H9 (cell line): ENCODE data around the gene ENPP7. TPM values are rescaled to one million over a fixed set of nuclear protein-coding genes. Genes with fewer than 3 reads are reported as not detected.

ENCODE experiments used
- DNase-seq: peaks from one replicate; pipeline ENCODE4 v3.0.0-alpha.2; 2017
- H2AFZ ChIP-seq: one replicate; pipeline ENCODE4 v1.6.1; 2013; ENCODE audit warnings: mild to moderate bottlenecking, low read length, control low read depth, moderate library complexity
- H2AK5ac ChIP-seq: 2 replicates; pipeline ENCODE4 v1.6.1; 2013; ENCODE audit warnings: low read length, control low read depth, mixed read lengths; ENCODE audit not compliant: insufficient read length
- H2BK120ac ChIP-seq: one replicate; pipeline ENCODE4 v1.6.1; 2013; ENCODE audit warnings: low read depth, mild to moderate bottlenecking, low read length, control low read depth, inconsistent platforms; ENCODE audit not compliant: poor library complexity, severe bottlenecking
- H2BK12ac ChIP-seq: 2 replicates; pipeline ENCODE4 v1.6.1; 2013; ENCODE audit warnings: low read length, control low read depth, mixed read lengths, low read depth; ENCODE audit not compliant: insufficient read length
- H2BK15ac ChIP-seq: 2 replicates; pipeline ENCODE4 v1.6.1; 2013; ENCODE audit warnings: low read depth, low read length, control low read depth
- H2BK20ac ChIP-seq: one replicate; pipeline ENCODE4 v1.6.1; 2013; ENCODE audit warnings: low read depth, mild to moderate bottlenecking, low read length, control low read depth, inconsistent platforms; ENCODE audit not compliant: poor library complexity, severe bottlenecking
- H2BK5ac ChIP-seq: 2 replicates; pipeline ENCODE4 v1.6.1; 2013; ENCODE audit warnings: low read length, control low read depth, mixed read lengths; ENCODE audit not compliant: insufficient read length
- H3K14ac ChIP-seq: 2 replicates; pipeline ENCODE4 v1.6.1; 2013; ENCODE audit warnings: low read length, control low read depth; ENCODE audit not compliant: insufficient read depth
- H3K18ac ChIP-seq: 2 replicates; pipeline ENCODE4 v1.6.1; 2013; ENCODE audit warnings: low read depth, mild to moderate bottlenecking, mixed read lengths, low read length, control low read depth; ENCODE audit not compliant: insufficient read length
- H3K23ac ChIP-seq: 2 replicates; pipeline ENCODE4 v1.6.1; 2013; ENCODE audit warnings: low read length, control low read depth, mixed read lengths, low read depth; ENCODE audit not compliant: insufficient read length
- H3K23me2 ChIP-seq: 2 replicates; pipeline ENCODE4 v1.6.1; 2013; ENCODE audit warnings: low read depth, mild to moderate bottlenecking, mixed read lengths, low read length, control low read depth; ENCODE audit not compliant: insufficient read length, poor library complexity, severe bottlenecking
- H3K27ac ChIP-seq: 2 replicates; pipeline ENCODE4 v1.5.1; 2013; ENCODE audit warnings: low read length, control low read depth, mixed read lengths, low read depth; ENCODE audit not compliant: insufficient read length
- H3K27me3 ChIP-seq: 2 replicates; pipeline ENCODE4 v1.6.1; 2013; ENCODE audit warnings: low read length, control low read depth, inconsistent platforms; ENCODE audit not compliant: insufficient read depth
- H3K4ac ChIP-seq: 2 replicates; pipeline ENCODE4 v1.6.1; 2013; ENCODE audit warnings: low read depth, mild to moderate bottlenecking, control low read depth, inconsistent platforms, low read length, moderate library complexity
- H3K4me1 ChIP-seq: 2 replicates; pipeline ENCODE4 v1.6.1; 2013; ENCODE audit warnings: low read length, control low read depth, inconsistent platforms; ENCODE audit not compliant: insufficient read depth
- H3K4me2 ChIP-seq: 2 replicates; pipeline ENCODE4 v1.6.1; 2013; ENCODE audit warnings: low read length, control low read depth, mixed read lengths; ENCODE audit not compliant: insufficient read length, insufficient read depth
- H3K56ac ChIP-seq: 2 replicates; pipeline ENCODE4 v1.6.1; 2013; ENCODE audit warnings: low read depth, mild to moderate bottlenecking, mixed read lengths, low read length, control low read depth; ENCODE audit not compliant: insufficient read length
- H3K79me1 ChIP-seq: 2 replicates; pipeline ENCODE4 v1.6.1; 2013; ENCODE audit warnings: low read depth, mild to moderate bottlenecking, moderate library complexity, low read length, control low read depth, inconsistent platforms; ENCODE audit not compliant: insufficient read depth, poor library complexity, severe bottlenecking
- H3K79me2 ChIP-seq: 2 replicates; pipeline ENCODE4 v1.6.1; 2013; ENCODE audit warnings: low read length, control low read depth, inconsistent platforms; ENCODE audit not compliant: insufficient read depth
- H3K9ac ChIP-seq: 2 replicates; pipeline ENCODE4 v1.6.1; 2013; ENCODE audit warnings: low read length, control low read depth, mixed read lengths; ENCODE audit not compliant: insufficient read length; ENCODE audit errors: extremely low read depth
- H3K9me3 ChIP-seq: one replicate; pipeline ENCODE4 v1.6.1; 2013; ENCODE audit warnings: low read depth, low read length, inconsistent platforms; ENCODE audit not compliant: control insufficient read depth
- H3T11ph ChIP-seq: one replicate; pipeline ENCODE4 v1.6.1; 2013; ENCODE audit warnings: mild to moderate bottlenecking, low read length, control low read depth, inconsistent platforms
- H4K20me1 ChIP-seq: one replicate; pipeline ENCODE4 v1.6.1; 2013; ENCODE audit not compliant: control insufficient read depth, insufficient read length, insufficient read depth
- H4K5ac ChIP-seq: 2 replicates; pipeline ENCODE4 v1.6.1; 2013; ENCODE audit warnings: low read depth, mild to moderate bottlenecking, mixed read lengths, low read length, control low read depth; ENCODE audit not compliant: insufficient read length
- H4K8ac ChIP-seq: replicated peaks from 2 replicates; pipeline ENCODE4 v1.6.1; 2013; ENCODE audit warnings: low read length, control low read depth, mixed read lengths, low read depth; ENCODE audit not compliant: insufficient read length
- H4K91ac ChIP-seq: 2 replicates; pipeline ENCODE4 v1.6.1; 2013; ENCODE audit warnings: low read depth, mild to moderate bottlenecking, moderate library complexity, mixed read lengths, low read length, control low read depth; ENCODE audit not compliant: insufficient read length
- H3K27ac Mint-ChIP-seq, 3 experiments: 2 replicates in 2 of 3; 3 replicates in 1 of 3; pipeline ENCODE4 v1.8.0; 2020 to 2021; ENCODE audit warnings: mixed read lengths in 3 of 3, mild to moderate bottlenecking in 1 of 3, moderate library complexity in 1 of 3
- H3K27me3 Mint-ChIP-seq: 2 replicates; pipeline ENCODE4 v1.8.0; 2021; ENCODE audit warnings: low read depth, mild to moderate bottlenecking, moderate library complexity, mixed read lengths
- H3K36me3 Mint-ChIP-seq, 3 experiments: 2 replicates in 2 of 3; 3 replicates in 1 of 3; pipeline ENCODE4 v1.8.0; 2020 to 2021; ENCODE audit warnings: low read depth in 3 of 3, mixed read lengths in 3 of 3; ENCODE audit not compliant: insufficient read depth in 1 of 3
- H3K4me1 Mint-ChIP-seq, 2 experiments: 2 replicates each; pipeline ENCODE4 v1.8.0; 2020; ENCODE audit warnings: mixed read lengths in 2 of 2
- H3K4me3 Mint-ChIP-seq, 2 experiments: 2 replicates in 1 of 2; 3 replicates in 1 of 2; pipeline ENCODE4 v1.8.0; 2020 to 2021; ENCODE audit warnings: mild to moderate bottlenecking in 2 of 2, mixed read lengths in 2 of 2, moderate library complexity in 1 of 2
- H3K9me3 Mint-ChIP-seq, 2 experiments: 2 replicates in 1 of 2; 3 replicates in 1 of 2; pipeline ENCODE4 v1.8.0; 2020; ENCODE audit warnings: mild to moderate bottlenecking in 2 of 2, mixed read lengths in 2 of 2, moderate library complexity in 1 of 2
- CTCF ChIP-seq: fragments of 200-600 bp; sonication (generic); conservative IDR thresholded peaks from 3 replicates; pipeline ENCODE4 v1.8.0; 2021; ENCODE audit warnings: antibody characterized with exemption, mild to moderate bottlenecking
- WGBS: extraction: QIAGEN DNeasy Blood & Tissue Kit; methylation state at CpG from one replicate; pipeline ENCODE4 v1.1.7; 2013; ENCODE audit warnings: missing lambda C conversion rate, low lambda C conversion rate, mixed read lengths; ENCODE audit not compliant: insufficient read length; ENCODE audit errors: extremely low coverage; 5-methylcytosine and 5-hydroxymethylcytosine counted together
- total RNA-seq: library from RNA; stranded (reverse); gene quantifications from 2 replicates; pipeline ENCODE4 v1.2.1, GENCODE V29; 2021

The ENPP7 gene
- total RNA-seq, 1 experiment from 2014 or later = not detected

- Mint-ChIP-seq H3K36me3 (no peaks in the 10 kb centered on the region), H3K4me1 (peaks cover 4 to 5% of the 10 kb centered on the region in 2 experiments; a peak in 3 of 4 replicates)
Observed at GRCh38 chr17:79713391-79713790, 17.4 kb upstream of the ENPP7 start.

More at GRCh38 chr17:79713391-79713790, 17.4 kb upstream of the ENPP7 start:
- Histone ChIP-seq H3K9me3 (no peaks in the 10 kb centered on the region), H3K27ac (no peak overlapping the region), H3K79me1 (no peaks in the 10 kb centered on the region), H3K18ac (no peak overlapping the region), H4K20me1 (no peaks in the 10 kb centered on the region), H3K9ac (no peak overlapping the region), H4K91ac (no peak overlapping the region), H2AK5ac (no peak overlapping the region), H4K5ac (no peak overlapping the region), H2BK5ac (no peak overlapping the region), H3K4ac (no peak overlapping the region), H3K79me2 (no peaks in the 10 kb centered on the region), H3K14ac (no peak overlapping the region), H2BK15ac (no peak overlapping the region), H3T11ph (no peak overlapping the region), H2BK120ac (no peak overlapping the region), H2BK20ac (no peak overlapping the region), H3K23ac (no peak overlapping the region), H3K4me1 (no peaks in the 10 kb centered on the region), H4K8ac (no peak overlapping the region), H2AFZ (no peak overlapping the region), H3K56ac (no peak overlapping the region), H3K23me2 (peaks cover 2% of the 10 kb centered on the region), H3K27me3 (no peaks in the 10 kb centered on the region), H2BK12ac (no peak overlapping the region), H3K4me2 (no peak overlapping the region)
- Mint-ChIP-seq H3K9me3 (no peaks in the 10 kb centered on the region), H3K27ac (no peak overlapping the region), H3K27me3 (peaks cover 11% of the 10 kb centered on the region), H3K4me3 (no peak overlapping the region)
- no CpG with 5 or more reads among the region's 14 CpGs for WGBS
- TF ChIP-seq CTCF = no peak
- DNase-seq = no peak
